Measurements from ENCODE around the gene HS6ST3.
"Not testable (repeated sequence)": the region's sequence is repeated elsewhere in the genome, so short reads cannot be mapped to it uniquely, and the experiment has no call there.

The HS6ST3 gene

GRCh38 chr13:96734499-96734898 lies 644.6 kb downstream of the HS6ST3 start:
- DNase-seq (ENCODE audit: low spot score), result no peak

GRCh38 chr13:96741779-96742178 lies 651.9 kb downstream of the HS6ST3 start:
- DNase-seq (ENCODE audit: low spot score), result no peak

- DNase-seq (ENCODE audit: low spot score), result no peak
Observed at GRCh38 chr13:96743296-96744089, 653.6 kb downstream of the HS6ST3 start.

- DNase-seq (ENCODE audit: low spot score), result no peak
Observed at GRCh38 chr13:96744367-96745331, 654.7 kb downstream of the HS6ST3 start.

- no peak for DNase-seq (ENCODE audit: low spot score)
Observed at GRCh38 chr13:96746886-96747285, 657.0 kb downstream of the HS6ST3 start.

- DNase-seq (ENCODE audit: low spot score), result no peak
Observed at GRCh38 chr13:96749825-96750224, 659.9 kb downstream of the HS6ST3 start.

GRCh38 chr13:96751089-96751488 lies 661.2 kb downstream of the HS6ST3 start:
- no peak for DNase-seq (ENCODE audit: low spot score)

- no peak for DNase-seq (ENCODE audit: low spot score)
Observed at GRCh38 chr13:96762876-96763275, 673.0 kb downstream of the HS6ST3 start.

- no peak for DNase-seq (ENCODE audit: low spot score)
Observed at GRCh38 chr13:96766306-96766705, 676.4 kb downstream of the HS6ST3 start.

- no peak for DNase-seq (ENCODE audit: low spot score)
Observed at GRCh38 chr13:96768524-96768923, 678.6 kb downstream of the HS6ST3 start.

GRCh38 chr13:96769874-96770273 lies 680.0 kb downstream of the HS6ST3 start:
- DNase-seq (ENCODE audit: low spot score), result no peak

GRCh38 chr13:96771486-96772367 lies 681.8 kb downstream of the HS6ST3 start:
- DNase-seq (ENCODE audit: low spot score), result no peak

GRCh38 chr13:96772426-96772825 lies 682.5 kb downstream of the HS6ST3 start:
- no peak for DNase-seq (ENCODE audit: low spot score)

GRCh38 chr13:96778302-96778701 lies 688.4 kb downstream of the HS6ST3 start:
- not testable (repeated sequence) for DNase-seq (ENCODE audit: low spot score)

- no peak for DNase-seq (ENCODE audit: low spot score)
Observed at GRCh38 chr13:96779691-96780090, 689.8 kb downstream of the HS6ST3 start.

- no peak for DNase-seq (ENCODE audit: low spot score)
Observed at GRCh38 chr13:96780105-96780504, 690.2 kb downstream of the HS6ST3 start.

GRCh38 chr13:96781141-96781540 lies 691.2 kb downstream of the HS6ST3 start:
- DNase-seq (ENCODE audit: low spot score), result no peak

GRCh38 chr13:96782186-96782585 lies 692.3 kb downstream of the HS6ST3 start:
- DNase-seq (ENCODE audit: low spot score), result no peak

- no peak for DNase-seq (ENCODE audit: low spot score)
Observed at GRCh38 chr13:96783057-96783456, 693.1 kb downstream of the HS6ST3 start.

GRCh38 chr13:96783511-96783910 lies 693.6 kb downstream of the HS6ST3 start:
- peak; percentile 26 for DNase-seq (ENCODE audit: low spot score)

- no peak for DNase-seq (ENCODE audit: low spot score)
Observed at GRCh38 chr13:96785986-96786385, 696.1 kb downstream of the HS6ST3 start.

- no peak for DNase-seq (ENCODE audit: low spot score)
Observed at GRCh38 chr13:96792188-96792587, 702.3 kb downstream of the HS6ST3 start.

Data from RKO (cell line).